ENCODE data around the gene BHLHE23. TPM values are rescaled to one million over a fixed set of nuclear protein-coding genes. Genes with fewer than 3 reads are reported as not detected.
A peak's percentile ranks its signal among the peaks of the same experiment; 100 is the strongest.

Gene BHLHE23
- total RNA-seq, result not detected
- polyA plus RNA-seq, result not detected
- long read RNA-seq, donor 1, result 0 reads
- long read RNA-seq, donor 2, result 0 reads
- long read RNA-seq, donor 3, result 0 reads
- long read RNA-seq, donor 4, result 0 reads
- long read RNA-seq, donor 5, result 0 reads

DNA sequence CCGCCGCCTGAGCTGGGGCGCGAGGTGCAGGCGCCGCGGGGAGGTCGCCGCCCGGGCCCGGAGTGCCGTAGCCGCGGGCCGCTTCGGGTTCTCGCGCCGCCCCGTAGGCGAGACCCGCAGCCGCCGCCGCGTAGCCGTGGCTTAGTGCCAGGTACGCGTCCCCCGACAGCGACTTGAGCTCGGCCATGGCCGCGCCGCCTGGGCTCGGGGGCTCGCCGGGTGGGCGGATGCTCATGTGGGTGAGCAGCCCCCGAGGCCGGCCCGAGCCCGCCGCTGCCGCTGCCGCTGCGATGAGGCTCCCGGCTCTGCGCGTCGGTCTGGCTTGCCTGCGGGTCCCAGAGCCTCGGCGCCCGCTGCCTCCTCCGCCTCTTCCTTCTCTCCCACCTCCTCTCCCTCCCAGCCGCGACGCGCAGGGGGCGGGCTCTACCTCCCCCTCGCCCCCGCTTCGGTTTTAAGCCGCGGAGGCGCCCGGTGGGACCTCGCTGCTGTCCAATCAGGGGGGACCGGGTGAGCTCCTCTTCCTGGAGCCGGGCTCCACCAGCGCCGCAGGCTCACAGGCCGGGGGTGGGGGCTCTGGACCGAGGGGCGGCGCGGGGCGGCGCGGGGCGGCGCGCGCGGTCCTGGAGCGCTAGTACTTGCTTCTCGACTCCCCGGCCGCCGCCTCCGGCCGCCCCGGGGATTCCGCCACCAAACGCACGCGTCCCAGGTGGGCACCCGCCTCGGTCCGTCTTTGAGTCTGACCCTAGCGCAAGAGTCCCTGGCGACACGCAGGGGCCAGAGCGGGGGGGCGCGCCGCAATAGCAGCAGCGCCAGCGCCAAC lies at the start of gene BHLHE23:
Gene BHLHE23 (minus strand): TSS at position 425 of the 820 bp plus-strand sequence. CDS start 190 bp downstream, at position 235.
- H3K27me3 ChIP-seq (ENCODE audit: control insufficient read depth in 3 of 3, insufficient read depth in 3 of 3, low read length in 2 of 3), result peaks cover 39 to 75% (median 73%) of the 10 kb centered on the region in 3 donors

GRCh38 chr20:63055575-63056235 lies 48.9 kb upstream of the BHLHE23 start:
- no peak for TF ChIP-seq CTCF (IDR thresholded peaks at IDR 0.05; ENCODE audit: control extremely low read depth, extremely low read depth)
- ATAC-seq (ENCODE audit: insufficient read depth, low FRiP score), result no peak
- no peaks in the 10 kb centered on the region for H3K4me1 ChIP-seq (ENCODE audit: control insufficient read depth in 5 of 5, insufficient read depth in 5 of 5, low read length in 5 of 5)
- no peaks in the 10 kb centered on the region for H3K36me3 ChIP-seq (ENCODE audit: control insufficient read depth in 4 of 4, insufficient read depth in 4 of 4, low read length in 4 of 4)
- H3K9me3 ChIP-seq (ENCODE audit: control insufficient read depth in 4 of 4, insufficient read depth in 3 of 4, low read length in 3 of 4), result no peaks in the 10 kb centered on the region
- H3K4me3 ChIP-seq, result no peak overlapping the region
- H3K9ac ChIP-seq (ENCODE audit: insufficient read depth in 1 of 2, low read length in 2 of 2), result no peak overlapping the region
- no peak overlapping the region for H3K27ac ChIP-seq (ENCODE audit: low read depth in 1 of 2, low read length in 1 of 2)
- H3K27me3 ChIP-seq (ENCODE audit: control insufficient read depth in 3 of 3, insufficient read depth in 3 of 3, low read length in 2 of 3), result peaks cover 0 to 20% (median 2%) of the 10 kb centered on the region in 3 donors
- 55 to 62% methylated on average over 15 of the region's 15 CpGs for WGBS, 2 donors
- DNase-seq, result no peak

More for the DNA sequence above, at the start of gene BHLHE23:
- Histone ChIP-seq H3K9me3 (ENCODE audit: control insufficient read depth in 4 of 4, insufficient read depth in 3 of 4, low read length in 3 of 4) (peaks cover 0 to 11% (median 0%) of the 10 kb centered on the region in 4 donors), H3K9ac (ENCODE audit: insufficient read depth in 1 of 2, low read length in 2 of 2) (no peak within 1 kb of the TSS), H3K4me1 (ENCODE audit: control insufficient read depth in 5 of 5, insufficient read depth in 5 of 5, low read length in 5 of 5) (peaks cover 0 to 11% (median 0%) of the 10 kb centered on the region in 5 donors), H3K36me3 (ENCODE audit: control insufficient read depth in 4 of 4, insufficient read depth in 4 of 4, low read length in 4 of 4) (no peaks in the 10 kb centered on the region), H3K4me3 (no peak within 1 kb of the TSS), H3K27ac (ENCODE audit: low read depth in 1 of 2, low read length in 1 of 2) (no peak within 1 kb of the TSS)
- WGBS, 2 donors, result 1% methylated on average over 62 to 110 of the region's 110 CpGs
- DNase-seq, result peak in 1 of 3 donors; percentile 29
- no peak for TF ChIP-seq CTCF (IDR thresholded peaks at IDR 0.05; ENCODE audit: control extremely low read depth, extremely low read depth)
- ATAC-seq (ENCODE audit: insufficient read depth, low FRiP score), result no peak

DNA sequence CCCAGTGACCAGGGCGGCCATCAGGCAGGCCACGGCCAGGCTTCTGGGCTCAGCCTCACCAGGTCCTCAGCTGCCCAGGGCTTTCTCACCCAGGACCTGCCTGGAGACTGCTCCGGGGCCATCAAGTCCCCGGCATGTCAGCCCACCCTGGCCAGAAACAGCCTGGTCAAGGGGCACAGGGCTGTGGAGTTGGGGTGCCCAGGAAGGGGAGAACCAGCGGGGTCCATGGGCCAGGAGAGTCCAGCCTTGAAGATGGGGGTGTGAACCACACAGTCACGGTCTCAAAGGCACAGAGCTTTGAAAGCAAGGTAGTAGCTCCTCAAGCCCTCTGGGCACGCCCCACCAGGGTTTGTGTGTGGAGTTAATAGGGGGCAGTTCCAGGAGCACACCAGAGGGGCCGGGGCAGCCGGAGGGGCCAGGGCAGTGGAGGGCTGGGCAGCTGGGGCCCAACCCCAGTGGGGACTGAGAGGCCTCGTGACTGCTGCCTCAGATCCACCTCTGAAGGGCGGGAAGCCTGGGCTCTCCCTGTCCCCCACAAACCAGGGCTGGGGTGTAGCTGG lies 48.0 kb upstream of the BHLHE23 start:
- WGBS, 2 donors, result 77 to 86% methylated on average over 11 of the region's 11 CpGs
- peaks cover 0 to 20% (median 2%) of the 10 kb centered on the region in 3 donors for H3K27me3 ChIP-seq (ENCODE audit: control insufficient read depth in 3 of 3, insufficient read depth in 3 of 3, low read length in 2 of 3)
- no peak overlapping the region for H3K27ac ChIP-seq (ENCODE audit: low read depth in 1 of 2, low read length in 1 of 2)
- H3K36me3 ChIP-seq (ENCODE audit: control insufficient read depth in 4 of 4, insufficient read depth in 4 of 4, low read length in 4 of 4), result no peaks in the 10 kb centered on the region
- ATAC-seq (ENCODE audit: insufficient read depth, low FRiP score), result no peak
- H3K4me3 ChIP-seq, result no peak overlapping the region
- H3K4me1 ChIP-seq (ENCODE audit: control insufficient read depth in 5 of 5, insufficient read depth in 5 of 5, low read length in 5 of 5), result no peaks in the 10 kb centered on the region
- H3K9me3 ChIP-seq (ENCODE audit: control insufficient read depth in 4 of 4, insufficient read depth in 3 of 4, low read length in 3 of 4), result no peaks in the 10 kb centered on the region
- DNase-seq, result no peak
- no peak overlapping the region for H3K9ac ChIP-seq (ENCODE audit: insufficient read depth in 1 of 2, low read length in 2 of 2)
- TF ChIP-seq CTCF (IDR thresholded peaks at IDR 0.05; ENCODE audit: control extremely low read depth, extremely low read depth), result no peak
